Astrocyte (in vitro differentiated cells and primary cell): ENCODE measurements around the gene ADCY5.

Experiments used
- CTCF ChIP-seq: IDR thresholded peaks from 2 replicates; pipeline ENCODE4 v1.5.1; 2011; ENCODE audit warnings: low read depth, mild to moderate bottlenecking, inconsistent platforms, low read length, moderate library complexity; ENCODE audit not compliant: insufficient read depth
- EZH2 ChIP-seq: IDR thresholded peaks from 2 replicates; pipeline ENCODE4 v1.6.1; 2012; ENCODE audit warnings: mild to moderate bottlenecking, low read length, inconsistent platforms; ENCODE audit not compliant: insufficient read depth

- no peak for TF ChIP-seq CTCF
- no peak for TF ChIP-seq EZH2
Measured at GRCh38 chr3:123404391-123404790, 44.5 kb downstream of the ADCY5 start.
